ENCODE results near the gene CEACAM7. TPM values are rescaled to one million over a fixed set of nuclear protein-coding genes. Genes with fewer than 3 reads are reported as not detected.

CEACAM7 gene
- total and polyA plus RNA-seq, 7 donors: 0.49 to 1,079 (median 142) TPM; not detected in 1

DNA sequence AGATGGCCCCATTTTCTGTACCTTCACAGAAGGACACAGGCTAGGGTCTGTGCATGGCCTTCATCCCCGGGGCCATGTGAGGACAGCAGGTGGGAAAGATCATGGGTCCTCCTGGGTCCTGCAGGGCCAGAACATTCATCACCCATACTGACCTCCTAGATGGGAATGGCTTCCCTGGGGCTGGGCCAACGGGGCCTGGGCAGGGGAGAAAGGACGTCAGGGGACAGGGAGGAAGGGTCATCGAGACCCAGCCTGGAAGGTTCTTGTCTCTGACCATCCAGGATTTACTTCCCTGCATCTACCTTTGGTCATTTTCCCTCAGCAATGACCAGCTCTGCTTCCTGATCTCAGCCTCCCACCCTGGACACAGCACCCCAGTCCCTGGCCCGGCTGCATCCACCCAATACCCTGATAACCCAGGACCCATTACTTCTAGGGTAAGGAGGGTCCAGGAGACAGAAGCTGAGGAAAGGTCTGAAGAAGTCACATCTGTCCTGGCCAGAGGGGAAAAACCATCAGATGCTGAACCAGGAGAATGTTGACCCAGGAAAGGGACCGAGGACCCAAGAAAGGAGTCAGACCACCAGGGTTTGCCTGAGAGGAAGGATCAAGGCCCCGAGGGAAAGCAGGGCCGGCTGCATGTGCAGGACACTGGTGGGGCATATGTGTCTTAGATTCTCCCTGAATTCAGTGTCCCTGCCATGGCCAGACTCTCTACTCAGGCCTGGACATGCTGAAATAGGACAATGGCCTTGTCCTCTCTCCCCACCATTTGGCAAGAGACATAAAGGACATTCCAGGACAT is 7.0 kb upstream of the CEACAM7 start:
- H3K4me1 ChIP-seq: no peaks in the 10 kb centered on the region
- DNase-seq: no peak
- WGBS, 2 donors: 83 to 87% methylated on average over 8 of the region's 8 CpGs
- H3K9me3 ChIP-seq: peaks cover 0 to 8% (median 1%) of the 10 kb centered on the region in 4 donors
- no peaks in the 10 kb centered on the region for H3K36me3 ChIP-seq
- TF ChIP-seq POLR2A (IDR thresholded peaks at IDR 0.05) (no peak), POLR2AphosphoS5 (IDR thresholded peaks at IDR 0.05) (no peak), EP300 (IDR thresholded peaks at IDR 0.05) (no peak)
- TF ChIP-seq, protein P1, sequence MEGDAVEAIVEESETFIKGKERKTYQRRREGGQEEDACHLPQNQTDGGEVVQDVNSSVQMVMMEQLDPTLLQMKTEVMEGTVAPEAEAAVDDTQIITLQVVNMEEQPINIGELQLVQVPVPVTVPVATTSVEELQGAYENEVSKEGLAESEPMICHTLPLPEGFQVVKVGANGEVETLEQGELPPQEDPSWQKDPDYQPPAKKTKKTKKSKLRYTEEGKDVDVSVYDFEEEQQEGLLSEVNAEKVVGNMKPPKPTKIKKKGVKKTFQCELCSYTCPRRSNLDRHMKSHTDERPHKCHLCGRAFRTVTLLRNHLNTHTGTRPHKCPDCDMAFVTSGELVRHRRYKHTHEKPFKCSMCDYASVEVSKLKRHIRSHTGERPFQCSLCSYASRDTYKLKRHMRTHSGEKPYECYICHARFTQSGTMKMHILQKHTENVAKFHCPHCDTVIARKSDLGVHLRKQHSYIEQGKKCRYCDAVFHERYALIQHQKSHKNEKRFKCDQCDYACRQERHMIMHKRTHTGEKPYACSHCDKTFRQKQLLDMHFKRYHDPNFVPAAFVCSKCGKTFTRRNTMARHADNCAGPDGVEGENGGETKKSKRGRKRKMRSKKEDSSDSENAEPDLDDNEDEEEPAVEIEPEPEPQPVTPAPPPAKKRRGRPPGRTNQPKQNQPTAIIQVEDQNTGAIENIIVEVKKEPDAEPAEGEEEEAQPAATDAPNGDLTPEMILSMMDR (IDR thresholded peaks at IDR 0.05): no peak
- intact Hi-C loops (cut with DNase I): no loop called here
- H3K27me3 ChIP-seq: peaks cover 0 to 11% (median 0%) of the 10 kb centered on the region in 3 donors
- H3K4me3 ChIP-seq: no peak overlapping the region
- no peak overlapping the region for H3K27ac ChIP-seq

DNA sequence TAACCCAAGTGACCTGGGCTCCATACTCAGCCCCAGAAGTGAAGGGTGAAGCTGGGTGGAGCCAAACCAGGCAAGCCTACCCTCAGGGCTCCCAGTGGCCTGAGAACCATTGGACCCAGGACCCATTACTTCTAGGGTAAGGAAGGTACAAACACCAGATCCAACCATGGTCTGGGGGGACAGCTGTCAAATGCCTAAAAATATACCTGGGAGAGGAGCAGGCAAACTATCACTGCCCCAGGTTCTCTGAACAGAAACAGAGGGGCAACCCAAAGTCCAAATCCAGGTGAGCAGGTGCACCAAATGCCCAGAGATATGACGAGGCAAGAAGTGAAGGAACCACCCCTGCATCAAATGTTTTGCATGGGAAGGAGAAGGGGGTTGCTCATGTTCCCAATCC is 6.1 kb upstream of the CEACAM7 start:
- Histone ChIP-seq H3K27ac (no peak overlapping the region), H3K9me3 (peaks cover 0 to 8% (median 1%) of the 10 kb centered on the region in 4 donors), H3K4me3 (no peak overlapping the region), H3K4me1 (no peaks in the 10 kb centered on the region), H3K36me3 (no peaks in the 10 kb centered on the region), H3K27me3 (peaks cover 0 to 11% (median 0%) of the 10 kb centered on the region in 3 donors)
- intact Hi-C loops (cut with DNase I): no loop called here
- no peak for TF ChIP-seq EP300 (IDR thresholded peaks at IDR 0.05)
- TF ChIP-seq POLR2A (IDR thresholded peaks at IDR 0.05): no peak
- TF ChIP-seq, protein P1 (IDR thresholded peaks at IDR 0.05): no peak
- no peak for TF ChIP-seq POLR2AphosphoS5 (IDR thresholded peaks at IDR 0.05)
- 73 to 79% methylated on average over 1 of the region's 1 CpG for WGBS, 2 donors
- DNase-seq: no peak

DNA sequence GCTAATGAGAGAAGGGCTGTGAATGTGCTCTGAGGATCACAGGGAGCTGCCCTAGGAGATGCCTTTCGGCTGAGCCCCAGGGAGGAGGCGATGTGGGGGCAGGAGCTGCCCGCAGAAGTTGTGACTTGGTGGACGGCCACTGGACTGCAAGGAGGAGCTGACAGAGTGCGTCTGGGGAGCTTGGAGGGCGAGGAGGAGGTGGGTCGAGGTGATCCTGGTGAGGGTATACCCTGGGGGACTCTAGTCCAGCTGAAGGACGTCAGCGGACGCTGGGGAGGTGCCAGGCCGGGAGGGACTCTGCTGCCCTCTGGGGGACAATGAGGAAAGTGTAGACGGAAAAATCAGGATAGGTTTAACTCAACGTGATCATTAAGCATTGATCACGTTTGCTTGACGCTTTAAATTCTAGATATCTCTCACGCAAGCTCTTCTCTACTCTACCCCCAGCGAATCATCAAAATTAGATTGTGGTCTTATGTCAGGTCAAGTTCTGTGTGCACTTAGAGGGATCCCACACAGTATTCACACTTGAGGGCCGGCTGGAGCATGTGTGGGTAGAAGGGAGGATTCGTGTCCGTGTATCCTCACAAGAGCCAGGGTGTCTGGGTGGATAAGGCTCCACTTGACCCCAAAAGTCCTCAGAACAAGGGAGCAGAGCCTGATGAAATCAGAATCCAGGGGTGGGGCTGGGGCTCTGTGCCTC is 3.3 kb upstream of the CEACAM7 start:
- no peaks in the 10 kb centered on the region for H3K4me1 ChIP-seq
- intact Hi-C loops (cut with DNase I): no loop called here
- peaks cover 0 to 8% (median 1%) of the 10 kb centered on the region in 4 donors for H3K9me3 ChIP-seq
- no peak overlapping the region for H3K27ac ChIP-seq
- 32 to 37% methylated on average over 20 of the region's 20 CpGs for WGBS, 2 donors
- no peak for DNase-seq
- TF ChIP-seq, protein P1 (IDR thresholded peaks at IDR 0.05): peak in 2 of 4 experiments; percentile 23 to 29
- TF ChIP-seq POLR2AphosphoS5 (IDR thresholded peaks at IDR 0.05) (no peak), EP300 (IDR thresholded peaks at IDR 0.05) (no peak), POLR2A (IDR thresholded peaks at IDR 0.05) (no peak)
- H3K36me3 ChIP-seq: no peaks in the 10 kb centered on the region
- H3K27me3 ChIP-seq: peaks cover 0 to 11% (median 0%) of the 10 kb centered on the region in 3 donors
- no peak overlapping the region for H3K4me3 ChIP-seq

DNA sequence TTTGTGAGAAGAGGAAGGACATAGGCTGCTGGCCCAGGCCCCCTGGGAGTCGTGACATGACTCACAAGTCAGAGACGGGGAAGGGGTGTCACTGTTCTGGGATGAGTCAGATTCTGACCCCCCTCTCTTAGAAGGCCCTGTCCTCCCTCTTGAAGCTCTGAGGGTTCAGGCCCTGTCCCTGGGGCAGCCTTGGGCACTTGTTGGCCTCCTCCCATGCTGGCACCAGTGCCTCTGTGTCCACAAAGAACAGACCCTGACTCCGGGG is 2.7 kb upstream of the CEACAM7 start:
- intact Hi-C loops (cut with DNase I): no loop called here

More for the DNA sequence above, 2.7 kb upstream of the CEACAM7 start:
- Histone ChIP-seq H3K4me1 (no peaks in the 10 kb centered on the region), H3K27me3 (peaks cover 0 to 11% (median 0%) of the 10 kb centered on the region in 3 donors), H3K36me3 (no peaks in the 10 kb centered on the region), H3K4me3 (no peak overlapping the region), H3K27ac (no peak overlapping the region), H3K9me3 (peaks cover 0 to 8% (median 1%) of the 10 kb centered on the region in 4 donors)
- no peak for DNase-seq
- TF ChIP-seq POLR2A (IDR thresholded peaks at IDR 0.05): no peak
- WGBS, 2 donors: 77 to 88% methylated on average over 3 of the region's 3 CpGs

Measured in sigmoid colon (tissue), 7 donors.